NB4 (cell line): ENCODE results near the gene ARL4C.

Experiments used
- DNase-seq: peaks from one replicate; pipeline ENCODE4 v3.0.0; 2010; ENCODE audit warnings: low read depth
- H3K4me3 ChIP-seq: one replicate; pipeline ENCODE4 v1.5.1; 2011; ENCODE audit warnings: mild to moderate bottlenecking, low read depth, low read length, moderate library complexity
- MYC ChIP-seq: IDR thresholded peaks from 2 replicates; pipeline ENCODE4 v1.6.1; 2011; ENCODE audit warnings: low read depth, low read length
- POLR2A ChIP-seq: IDR thresholded peaks from 2 replicates; pipeline ENCODE4 v1.6.1; 2011; ENCODE audit warnings: mild to moderate bottlenecking; ENCODE audit not compliant: insufficient read length; ENCODE audit errors: extremely low read depth
- TF ChIP-seq, protein P1 (sequence below): IDR thresholded peaks from 2 replicates; pipeline ENCODE4 v1.6.1; 2011; ENCODE audit warnings: low read depth, low read length
- TF ChIP-seq, protein P2 (sequence below): IDR thresholded peaks from one replicate; pipeline ENCODE4 v1.5.1; 2012; ENCODE audit warnings: low read depth, low read length

ARL4C gene

DNA sequence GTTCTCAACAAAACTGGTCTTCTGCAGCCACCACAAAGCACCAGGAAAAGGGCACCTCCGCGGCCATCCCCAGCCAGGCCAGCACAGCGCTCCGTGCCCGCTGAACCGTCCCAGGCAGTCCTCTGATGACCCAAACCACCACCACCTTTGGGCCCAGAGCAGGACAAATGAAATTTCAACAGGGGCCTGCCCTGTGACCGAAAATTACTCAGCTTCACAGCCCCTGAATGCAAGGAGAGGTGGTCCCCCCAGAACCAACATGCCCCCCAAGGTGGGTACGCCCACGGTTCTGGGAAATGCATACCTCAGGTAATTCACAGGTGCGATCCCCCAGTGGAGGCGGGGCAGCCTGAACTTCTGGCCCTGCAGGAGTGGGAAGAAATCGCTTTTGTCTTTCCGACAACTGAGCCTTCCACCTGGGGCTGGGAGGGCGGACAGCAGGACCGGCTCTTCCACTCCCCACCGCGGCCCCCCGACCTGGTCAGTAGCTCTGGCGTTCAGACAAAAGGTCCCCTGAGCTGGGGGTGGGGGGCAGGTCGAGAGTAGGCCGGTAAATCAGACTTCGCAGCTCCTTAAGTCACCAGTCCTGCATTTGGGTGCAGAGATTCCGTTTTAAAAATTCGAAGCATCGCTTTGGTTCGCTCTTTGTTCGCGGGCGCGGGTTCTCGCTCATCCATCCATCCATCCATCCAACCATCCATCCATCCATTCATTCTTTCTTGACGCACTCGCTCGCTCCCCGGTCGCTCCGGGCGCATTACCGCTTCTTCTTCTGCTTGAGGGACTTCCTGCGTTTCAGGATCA is 1.4 kb downstream of the ARL4C start:
- no peak for TF ChIP-seq POLR2A
- TF ChIP-seq, protein P1, sequence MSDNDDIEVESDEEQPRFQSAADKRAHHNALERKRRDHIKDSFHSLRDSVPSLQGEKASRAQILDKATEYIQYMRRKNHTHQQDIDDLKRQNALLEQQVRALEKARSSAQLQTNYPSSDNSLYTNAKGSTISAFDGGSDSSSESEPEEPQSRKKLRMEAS, result no peak
- TF ChIP-seq, protein P2, sequence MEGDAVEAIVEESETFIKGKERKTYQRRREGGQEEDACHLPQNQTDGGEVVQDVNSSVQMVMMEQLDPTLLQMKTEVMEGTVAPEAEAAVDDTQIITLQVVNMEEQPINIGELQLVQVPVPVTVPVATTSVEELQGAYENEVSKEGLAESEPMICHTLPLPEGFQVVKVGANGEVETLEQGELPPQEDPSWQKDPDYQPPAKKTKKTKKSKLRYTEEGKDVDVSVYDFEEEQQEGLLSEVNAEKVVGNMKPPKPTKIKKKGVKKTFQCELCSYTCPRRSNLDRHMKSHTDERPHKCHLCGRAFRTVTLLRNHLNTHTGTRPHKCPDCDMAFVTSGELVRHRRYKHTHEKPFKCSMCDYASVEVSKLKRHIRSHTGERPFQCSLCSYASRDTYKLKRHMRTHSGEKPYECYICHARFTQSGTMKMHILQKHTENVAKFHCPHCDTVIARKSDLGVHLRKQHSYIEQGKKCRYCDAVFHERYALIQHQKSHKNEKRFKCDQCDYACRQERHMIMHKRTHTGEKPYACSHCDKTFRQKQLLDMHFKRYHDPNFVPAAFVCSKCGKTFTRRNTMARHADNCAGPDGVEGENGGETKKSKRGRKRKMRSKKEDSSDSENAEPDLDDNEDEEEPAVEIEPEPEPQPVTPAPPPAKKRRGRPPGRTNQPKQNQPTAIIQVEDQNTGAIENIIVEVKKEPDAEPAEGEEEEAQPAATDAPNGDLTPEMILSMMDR, result no peak
- TF ChIP-seq MYC, result no peak

DNA sequence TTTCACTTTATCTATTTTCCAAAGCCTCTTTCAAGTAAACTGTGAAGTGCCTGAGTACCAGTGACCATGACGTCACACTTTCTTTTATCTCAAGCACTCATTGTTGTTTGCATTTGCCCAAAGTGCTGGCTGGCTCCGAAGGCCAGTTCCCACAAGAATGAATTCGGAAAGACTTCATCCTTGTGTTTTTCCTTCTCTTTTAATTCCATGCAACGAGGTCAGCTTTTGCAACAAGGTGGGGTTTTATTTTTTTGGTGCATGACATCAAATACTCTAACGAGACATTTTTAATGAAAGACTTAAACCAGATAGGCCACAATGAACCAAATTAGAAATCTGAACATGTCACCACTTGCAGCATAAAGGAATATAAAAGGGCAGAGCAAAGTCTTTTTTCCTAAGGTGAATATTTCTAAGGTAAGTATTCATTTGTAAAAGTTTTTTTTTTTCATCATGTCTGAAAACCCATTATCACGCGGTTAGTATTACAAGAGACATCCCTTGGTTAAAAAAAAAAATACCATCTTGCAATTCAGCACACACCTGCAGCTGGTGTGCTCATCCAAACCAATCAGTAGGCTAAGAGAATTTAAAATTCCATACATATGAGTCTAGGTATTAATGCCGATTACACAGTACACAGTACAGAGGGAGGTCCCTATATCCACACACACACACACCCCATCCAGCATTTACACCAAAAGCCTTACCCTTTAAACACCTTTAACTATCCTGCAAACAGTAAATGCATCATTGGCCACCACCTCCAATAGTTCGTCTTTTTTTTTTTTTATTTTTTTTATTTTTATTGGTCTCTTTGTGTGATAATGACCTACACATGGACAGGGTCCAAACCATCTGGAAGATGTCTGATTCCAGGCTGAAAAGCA is 2.3 kb downstream of the ARL4C start:
- DNase-seq, result no peak
- TF ChIP-seq POLR2A (no peak), MYC (no peak)
- TF ChIP-seq, protein P2, result no peak
- TF ChIP-seq, protein P1, result no peak

More for the DNA sequence above, 1.4 kb downstream of the ARL4C start:
- no peak for DNase-seq
- H3K4me3 ChIP-seq, result no peak overlapping the region

GRCh38 chr2:234493796-234494195 is 3.1 kb downstream of the ARL4C start:
- TF ChIP-seq MYC (no peak), POLR2A (no peak)
- TF ChIP-seq, protein P1, result no peak
- TF ChIP-seq, protein P2, result no peak
- no peak for DNase-seq
- no peak overlapping the region for H3K4me3 ChIP-seq

More for the DNA sequence above, 2.3 kb downstream of the ARL4C start:
- no peak overlapping the region for H3K4me3 ChIP-seq

GRCh38 chr2:234492717-234493485 is 4.0 kb downstream of the ARL4C start:
- DNase-seq, result no peak
- no peak for TF ChIP-seq MYC
- TF ChIP-seq, protein P2, result no peak
- TF ChIP-seq, protein P1, result no peak
- no peak for TF ChIP-seq POLR2A
- no peak overlapping the region for H3K4me3 ChIP-seq

DNA sequence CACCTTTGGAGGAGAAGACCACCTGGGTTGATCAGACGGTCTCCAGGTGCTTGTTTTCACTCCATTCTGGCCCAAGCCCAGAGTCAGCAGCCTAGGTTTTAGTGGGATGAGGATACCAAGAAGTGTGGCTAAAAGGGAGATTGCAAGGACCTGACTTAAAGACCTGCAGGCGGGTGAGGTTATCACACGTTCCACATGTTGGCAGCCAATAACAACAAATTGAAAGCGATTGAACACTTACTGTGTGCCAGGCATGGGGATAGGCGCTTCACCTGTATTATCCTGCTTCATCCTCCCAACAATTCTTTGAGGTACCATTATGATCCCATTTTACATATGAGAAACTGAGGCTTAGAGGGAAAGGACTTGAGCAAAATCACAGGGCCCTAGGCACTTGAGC is 5.0 kb downstream of the ARL4C start:
- TF ChIP-seq, protein P1, result no peak
- TF ChIP-seq, protein P2, result no peak
- TF ChIP-seq POLR2A (no peak), MYC (no peak)
- DNase-seq, result no peak
- no peak overlapping the region for H3K4me3 ChIP-seq
